ENCODE measurements around the gene TRPC6.
"Not testable (repeated sequence)": the region's sequence is repeated elsewhere in the genome, so short reads cannot be mapped to it uniquely, and the experiment has no call there.

The TRPC6 gene

DNA sequence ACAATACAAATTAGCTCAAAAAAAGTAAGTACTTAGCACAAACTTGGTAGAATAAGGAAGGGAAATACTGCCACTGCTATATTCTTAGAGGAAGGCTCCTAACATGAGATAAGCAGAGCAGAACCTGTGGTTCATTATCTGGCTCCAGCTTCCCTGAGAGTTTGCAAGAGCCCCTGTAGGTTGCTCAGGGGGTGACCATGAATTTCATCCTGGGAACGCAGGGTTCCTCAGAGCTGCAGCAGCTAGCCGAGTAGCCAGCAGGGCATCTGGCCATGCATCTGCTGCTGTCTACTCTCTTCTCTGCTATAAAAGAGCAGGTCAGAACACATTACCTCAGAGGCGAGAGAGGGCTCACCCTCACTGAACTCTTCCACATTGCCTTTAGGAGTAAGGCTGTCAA, 67.3 kb downstream of the TRPC6 start:
- DNase-seq, result no peak

DNA sequence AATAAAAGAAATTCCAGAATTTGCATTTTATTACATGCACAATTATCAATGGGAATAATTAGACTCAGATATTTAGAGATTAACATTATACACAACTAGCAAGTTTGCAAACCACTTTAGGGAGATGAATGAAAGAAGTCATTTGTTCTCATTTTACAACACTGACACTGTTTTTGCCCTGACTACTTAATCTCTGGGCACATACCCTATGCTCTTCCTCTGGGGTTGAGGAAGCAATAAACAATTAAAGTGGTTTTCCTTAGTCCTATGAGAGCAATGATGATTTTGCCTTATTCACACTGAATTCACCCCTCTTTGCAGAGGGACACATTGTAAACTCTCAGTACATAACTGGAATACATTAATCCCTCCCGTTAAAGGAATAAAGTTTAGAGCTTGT, 72.7 kb downstream of the TRPC6 start:
- no peak for DNase-seq

DNA sequence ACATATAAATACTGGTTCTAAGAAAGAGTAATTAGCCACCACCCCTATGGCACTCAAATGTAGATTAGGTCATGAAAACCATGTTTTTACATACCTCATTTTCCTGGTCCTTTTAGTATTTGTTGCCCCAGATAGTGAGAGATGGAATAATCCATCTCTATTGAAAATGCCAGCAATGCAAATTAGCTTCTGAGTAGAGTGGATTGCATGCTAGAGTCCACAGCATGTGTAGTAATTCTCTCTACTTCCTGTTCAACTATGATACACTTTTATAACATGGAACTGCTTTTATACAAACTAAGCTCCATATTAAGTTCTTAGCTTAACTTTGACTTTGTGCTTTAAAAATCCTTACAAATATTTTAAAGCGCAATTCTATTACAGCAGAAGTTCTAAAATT, 73.2 kb downstream of the TRPC6 start:
- DNase-seq, result no peak

DNA sequence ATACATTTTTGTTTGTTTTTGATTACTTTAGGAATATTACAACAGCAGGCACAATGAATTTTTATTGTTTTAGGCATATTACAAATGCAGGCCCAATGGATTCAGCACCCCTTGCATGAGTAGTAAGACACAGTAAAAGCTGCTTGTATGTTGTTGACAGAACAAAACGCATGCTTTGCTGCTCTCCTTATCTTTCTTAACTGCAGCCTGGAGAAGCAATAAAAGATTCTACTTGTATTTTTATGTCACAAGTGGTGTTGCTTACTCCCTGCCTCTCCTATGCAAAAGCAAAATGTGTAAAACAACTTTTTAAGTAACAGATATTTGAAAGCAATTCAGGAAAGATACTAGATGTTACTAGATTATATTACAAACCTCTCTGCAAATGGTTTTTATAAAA, 73.9 kb downstream of the TRPC6 start:
- no peak for DNase-seq

DNA sequence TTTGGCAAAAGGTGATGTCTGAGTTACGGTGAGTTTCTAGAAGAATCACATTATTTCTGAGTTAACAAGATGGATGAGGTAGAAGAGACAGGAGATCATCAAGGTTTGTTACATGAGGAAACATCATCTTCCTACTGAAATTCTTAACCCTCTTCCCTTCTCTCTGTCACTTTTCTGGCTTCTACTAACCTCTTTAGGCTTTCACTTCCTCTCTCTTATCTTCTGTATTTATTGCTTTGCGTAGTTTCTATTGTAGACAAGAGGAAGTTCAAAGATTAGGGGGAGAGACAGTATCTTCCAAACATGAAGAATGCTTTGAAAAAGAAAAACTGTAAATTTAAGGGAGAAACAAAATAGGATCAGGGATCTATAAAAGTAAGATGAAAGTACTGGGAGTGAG, 75.4 kb downstream of the TRPC6 start:
- DNase-seq, result no peak

DNA sequence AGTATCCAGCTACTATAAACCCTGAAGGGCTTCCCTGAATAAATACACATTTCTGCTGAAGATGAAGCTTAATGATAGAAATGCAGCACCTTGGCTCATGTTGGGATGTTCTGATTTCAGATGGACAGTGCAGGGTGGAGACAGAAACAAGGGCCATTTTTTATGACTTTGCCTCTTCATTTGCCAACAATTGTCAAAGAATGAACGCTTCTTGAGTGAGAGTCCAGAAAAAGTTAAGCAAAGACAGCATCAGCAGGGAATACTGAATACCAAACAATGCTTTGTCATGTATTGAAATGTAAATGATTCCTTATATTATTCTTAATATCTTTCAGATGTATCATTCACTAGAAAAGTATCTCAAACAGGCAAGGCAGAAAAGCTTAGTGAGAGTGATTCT, 84.9 kb downstream of the TRPC6 start:
- DNase-seq, result no peak

DNA sequence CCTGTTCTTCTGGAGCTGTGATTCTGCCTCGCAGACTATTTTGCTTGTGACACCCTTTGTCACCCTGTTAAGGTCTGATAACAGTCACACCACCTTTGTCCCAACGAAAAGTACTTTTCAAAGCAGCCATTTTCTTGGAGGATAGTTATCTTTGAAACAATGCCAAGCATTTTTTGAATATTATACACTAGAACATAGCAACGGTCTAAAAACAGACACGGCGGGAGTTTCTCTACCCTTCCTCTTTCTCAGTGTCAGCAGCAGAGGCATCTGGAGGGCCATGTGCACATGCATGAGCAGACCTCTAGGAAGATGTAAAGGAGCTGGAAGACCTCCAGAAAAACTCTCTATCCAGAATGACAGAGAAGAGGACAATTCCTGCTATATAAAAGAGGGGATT, 86.5 kb downstream of the TRPC6 start:
- no peak for DNase-seq

DNA sequence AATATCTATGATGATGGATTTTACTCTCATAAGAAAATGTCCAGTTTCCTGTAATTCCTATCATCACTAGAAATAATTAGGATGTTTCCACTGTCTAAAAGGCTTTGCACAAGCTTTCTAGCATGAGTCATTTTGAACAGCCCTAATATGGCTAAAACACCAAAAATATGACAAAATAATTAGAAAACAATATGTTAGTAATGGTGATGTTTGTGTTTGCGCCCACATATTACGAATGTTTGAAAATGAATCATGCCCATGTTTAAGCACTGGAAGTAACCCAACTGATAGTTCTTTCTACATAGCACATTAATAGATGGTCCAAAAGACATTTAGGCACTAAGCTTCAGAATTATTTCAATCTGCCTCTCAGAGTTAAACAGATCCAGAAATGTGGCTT, 96.0 kb downstream of the TRPC6 start:
- DNase-seq, result no peak

DNA sequence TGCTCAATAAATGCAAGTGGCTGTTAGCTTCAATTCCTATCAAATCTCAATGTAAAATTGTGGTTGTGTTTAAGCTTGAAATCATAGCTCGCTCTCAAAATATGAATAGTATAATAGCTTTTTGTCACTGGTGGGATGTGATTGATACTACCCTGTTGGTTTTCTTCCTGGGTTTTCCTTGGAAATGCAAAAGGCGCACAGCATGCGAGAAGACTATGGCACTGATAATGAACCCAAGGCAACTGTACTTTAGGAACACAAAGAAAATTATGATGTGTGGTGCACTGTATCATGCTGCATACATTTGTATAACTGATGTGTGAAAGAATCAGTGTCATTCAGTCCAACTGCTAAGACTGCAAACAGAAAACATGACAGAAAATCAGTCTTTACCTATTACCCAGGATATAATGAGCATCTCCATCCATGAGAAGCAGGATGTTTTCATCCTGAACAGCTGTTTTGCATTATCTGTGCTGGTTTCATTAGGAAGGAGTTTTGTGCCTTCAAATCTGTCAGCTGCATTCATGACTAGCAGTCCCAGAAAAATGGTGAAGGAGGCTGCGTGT, 101.2 kb downstream of the TRPC6 start:
- no peak for DNase-seq

DNA sequence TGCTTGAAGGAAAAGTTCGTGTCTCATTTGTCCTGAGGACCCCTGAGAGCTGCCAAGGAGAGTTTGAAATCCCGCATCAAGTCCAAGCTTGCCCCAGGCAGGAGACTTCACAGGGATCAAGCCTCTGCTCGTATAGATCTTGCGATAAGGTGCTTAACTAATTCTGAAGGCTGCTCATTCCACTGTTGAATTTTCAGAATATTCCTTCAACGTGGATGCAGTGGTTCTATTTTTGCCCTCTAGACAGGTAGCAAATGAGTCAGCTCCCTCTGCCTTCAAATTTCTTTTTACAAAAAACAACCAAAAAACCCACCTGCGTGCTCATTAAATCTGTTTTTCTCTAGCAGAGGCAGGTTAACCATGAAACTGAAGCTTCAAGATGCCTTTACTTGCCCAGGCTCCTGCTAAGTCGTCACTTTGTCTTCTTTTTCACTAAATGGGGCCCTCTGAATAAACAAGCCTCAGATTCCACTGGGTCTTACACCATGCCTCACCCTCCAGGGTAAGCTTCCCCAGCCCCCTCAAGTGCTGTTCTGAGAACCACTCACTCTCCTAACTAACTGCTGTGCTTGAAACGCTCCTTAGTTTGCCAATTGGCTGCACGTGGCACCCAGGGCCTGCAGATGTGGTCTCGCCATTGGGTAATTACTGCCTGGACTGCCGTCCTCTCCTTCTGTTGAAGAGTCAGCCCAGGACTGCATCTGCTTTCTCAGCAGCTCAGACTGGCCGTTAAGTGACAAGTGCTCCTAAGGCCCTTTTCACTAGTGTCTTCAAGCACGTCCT, 105.0 kb downstream of the TRPC6 start:
- DNase-seq, result no peak

DNA sequence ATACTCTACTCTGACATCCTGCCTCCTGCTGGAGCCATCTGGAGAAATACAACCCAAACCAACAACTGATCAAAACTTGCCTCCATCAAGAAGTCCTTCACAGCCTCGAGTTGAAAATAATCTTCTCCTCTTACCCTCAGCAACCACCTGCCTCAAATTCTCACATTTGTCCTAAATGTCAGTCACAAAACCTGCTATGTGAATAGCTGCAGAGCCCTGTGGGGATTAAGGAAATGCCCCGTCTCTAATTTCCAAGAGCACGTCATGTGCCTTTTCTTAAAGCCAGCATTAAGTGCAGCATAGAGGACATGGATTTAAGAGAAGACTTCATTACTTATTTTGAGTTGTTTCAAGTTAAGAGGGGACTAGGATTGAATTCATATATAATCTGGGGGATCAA, 105.9 kb downstream of the TRPC6 start:
- DNase-seq, result no peak

DNA sequence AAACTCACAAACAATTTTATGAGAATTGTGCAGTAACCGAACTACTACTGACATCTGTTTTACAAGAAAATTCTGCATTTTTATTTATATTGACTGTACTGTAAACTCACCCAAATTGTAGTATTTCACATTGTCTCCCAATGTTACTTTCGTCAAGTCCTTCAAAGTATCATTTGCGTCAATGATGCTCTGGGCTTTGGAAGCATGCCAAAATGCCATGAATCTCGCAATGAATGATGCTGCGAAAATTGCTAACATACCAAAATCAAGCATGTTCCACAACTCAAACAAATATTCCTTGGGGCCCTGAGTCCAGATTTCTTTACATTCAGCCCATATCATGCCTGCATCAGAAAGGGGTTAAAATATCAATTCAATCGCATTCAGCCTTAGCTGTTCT, 107.6 kb downstream of the TRPC6 start:
- no peak for DNase-seq

DNA sequence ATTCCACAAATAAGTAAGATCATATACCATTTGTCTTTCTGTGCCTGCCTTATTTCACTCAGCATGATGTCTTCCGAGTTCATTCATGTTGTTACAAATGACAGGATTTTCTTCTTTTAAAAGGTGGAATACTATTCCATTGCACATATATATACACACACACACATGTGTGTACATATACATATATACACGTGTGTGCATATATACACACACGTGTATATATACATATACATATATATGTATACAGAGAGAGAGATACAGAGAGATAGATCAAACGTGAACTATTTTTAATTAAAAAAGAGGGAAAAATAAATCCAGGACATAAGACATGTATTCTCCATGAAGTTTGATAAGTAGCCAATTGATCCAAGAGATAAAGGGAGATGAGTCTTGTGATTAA, 108.1 kb downstream of the TRPC6 start:
- no peak for DNase-seq

DNA sequence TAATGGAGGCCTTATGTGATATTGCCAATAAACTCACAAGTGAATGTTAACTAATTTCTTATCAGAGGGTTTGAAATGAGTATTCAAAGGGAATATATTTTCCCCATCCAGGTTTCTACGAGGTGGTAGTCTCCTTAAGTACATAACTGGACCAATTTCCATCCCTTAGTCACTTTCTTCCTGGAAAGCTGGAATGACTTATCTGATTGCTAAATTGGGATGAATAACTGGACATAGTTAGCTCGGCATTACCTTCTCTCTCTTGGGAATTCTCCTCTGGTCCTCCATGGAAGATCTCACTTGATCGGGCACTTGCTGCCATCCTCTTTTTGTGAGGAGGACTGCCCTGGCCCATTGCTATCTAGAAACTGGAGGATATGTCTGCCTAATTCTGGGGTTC, 109.1 kb downstream of the TRPC6 start:
- no peak for DNase-seq

DNA sequence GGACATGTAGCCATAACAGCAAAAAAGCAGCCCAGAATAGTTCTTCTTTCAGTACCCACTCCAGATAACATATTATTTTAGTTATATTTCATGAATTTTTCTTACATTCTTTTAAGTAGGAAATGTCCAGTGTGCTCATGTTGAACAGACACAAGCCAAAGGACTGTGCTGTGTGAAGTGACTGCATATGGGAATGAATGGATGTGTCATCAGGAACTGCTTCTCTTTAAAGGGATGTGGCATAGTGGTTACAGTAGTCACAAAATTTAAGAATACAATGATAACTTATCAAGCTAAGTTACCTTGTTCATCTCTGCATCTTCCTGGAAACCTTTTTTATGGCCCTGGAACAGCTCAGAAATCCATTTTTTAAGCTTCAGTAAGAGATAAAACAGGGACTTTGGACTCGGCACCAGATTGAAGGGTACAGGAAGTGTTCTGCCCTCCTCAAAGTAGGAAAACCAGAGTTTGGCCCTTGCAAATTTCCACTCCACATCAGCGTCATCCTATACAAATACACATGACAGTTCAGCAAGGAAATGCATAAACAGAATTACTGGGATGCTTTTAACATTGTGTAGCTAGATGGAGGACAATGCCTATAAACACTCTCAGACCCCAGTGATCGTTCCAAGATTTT, 112.8 kb downstream of the TRPC6 start:
- no peak for DNase-seq

DNA sequence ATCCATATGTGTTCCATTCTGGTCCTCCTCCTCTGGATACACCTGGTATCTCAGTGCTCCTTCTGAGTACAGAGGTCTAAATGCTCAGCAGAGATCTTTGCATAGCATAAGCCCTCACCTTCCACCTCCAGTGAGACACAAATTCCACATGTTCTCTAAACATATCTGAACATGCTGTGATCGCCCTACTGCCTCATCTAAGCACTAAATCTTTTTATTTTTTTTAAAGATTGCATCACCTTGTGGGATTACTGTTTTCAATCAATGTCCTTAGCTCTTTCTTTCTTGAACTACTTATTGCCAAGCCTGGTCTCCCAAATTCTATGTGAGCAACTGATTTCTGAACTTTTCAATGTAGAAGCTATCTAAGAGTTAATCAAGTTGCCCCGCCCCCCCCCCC, 113.4 kb downstream of the TRPC6 start:
- no peak for DNase-seq

DNA sequence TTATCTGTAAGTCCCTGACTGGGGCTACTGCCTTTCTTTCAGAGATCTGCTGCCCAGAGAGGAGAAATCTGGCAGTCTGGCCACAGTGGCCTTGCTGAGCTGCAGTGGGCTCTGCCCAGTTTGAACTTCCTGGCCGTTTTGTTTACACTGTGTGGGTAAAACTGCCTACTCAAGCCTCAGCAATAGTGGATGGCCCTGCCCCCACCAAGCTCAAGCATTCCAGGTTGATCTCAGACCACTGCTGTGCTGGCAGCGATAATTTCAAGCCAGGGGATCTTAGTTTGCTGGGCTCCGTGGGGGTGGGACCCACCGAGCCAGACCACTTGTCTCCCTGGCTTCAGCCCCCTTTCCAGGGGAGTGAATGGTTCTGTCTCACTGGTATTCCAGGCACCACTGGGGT, 117.5 kb downstream of the TRPC6 start:
- no peak for DNase-seq

DNA sequence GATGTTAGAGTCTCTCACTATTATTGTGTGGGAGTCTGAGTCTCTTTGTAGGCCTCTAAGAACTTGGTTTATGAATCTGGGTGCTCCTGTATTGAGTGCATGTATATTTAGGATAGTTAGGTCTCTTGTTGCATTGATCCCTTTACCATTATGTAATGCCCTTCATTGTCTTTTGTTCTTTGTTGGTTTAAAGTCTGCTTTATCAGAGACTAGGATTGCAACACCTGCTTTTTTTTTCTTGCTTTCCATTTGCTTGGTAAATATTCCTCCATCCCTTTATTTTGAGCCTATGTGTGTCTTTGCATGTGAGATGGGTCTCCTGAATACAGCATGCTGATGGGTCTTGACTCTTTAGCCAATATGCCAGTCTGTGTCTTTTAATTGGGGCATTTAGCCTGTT, 119.4 kb downstream of the TRPC6 start:
- DNase-seq, result not testable (repeated sequence)

DNA sequence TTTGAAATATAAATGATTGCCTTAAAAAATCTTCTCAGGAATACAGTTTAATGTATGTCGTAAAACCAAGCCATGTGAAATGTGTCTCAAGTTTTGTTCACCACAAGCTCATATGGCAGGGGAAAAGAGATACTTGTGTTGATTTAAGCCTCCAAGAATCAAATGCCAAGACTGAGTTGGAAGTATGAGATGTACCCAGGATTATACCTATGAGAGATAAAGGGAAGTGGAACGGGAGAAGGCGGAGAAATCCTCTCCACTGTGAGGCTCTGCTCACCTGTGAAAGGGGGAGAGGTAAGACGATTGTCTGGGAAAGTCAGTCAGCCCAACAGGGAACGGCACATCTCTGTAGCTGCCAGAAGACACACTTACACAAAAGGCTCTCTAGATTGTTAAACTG, 124.8 kb downstream of the TRPC6 start:
- DNase-seq, result no peak

DNA sequence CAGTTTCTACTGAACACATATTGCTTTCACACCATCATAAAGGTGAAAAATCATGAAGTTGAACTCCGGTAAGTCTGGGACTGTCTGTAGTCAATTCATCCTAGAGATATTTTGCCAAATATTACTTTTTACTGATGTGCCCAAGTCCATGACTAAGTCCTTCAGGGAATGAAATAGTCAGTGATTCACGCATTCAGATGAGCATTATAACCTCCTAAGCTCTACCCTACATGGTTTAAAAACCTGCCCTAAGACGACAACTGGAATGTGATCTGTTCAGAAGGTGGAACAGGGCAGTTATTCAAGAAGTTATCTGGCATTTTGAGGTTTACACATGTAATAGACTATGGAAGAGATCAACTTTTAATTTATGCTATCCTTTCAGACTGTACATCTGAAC, 125.6 kb downstream of the TRPC6 start:
- DNase-seq, result no peak

DNA sequence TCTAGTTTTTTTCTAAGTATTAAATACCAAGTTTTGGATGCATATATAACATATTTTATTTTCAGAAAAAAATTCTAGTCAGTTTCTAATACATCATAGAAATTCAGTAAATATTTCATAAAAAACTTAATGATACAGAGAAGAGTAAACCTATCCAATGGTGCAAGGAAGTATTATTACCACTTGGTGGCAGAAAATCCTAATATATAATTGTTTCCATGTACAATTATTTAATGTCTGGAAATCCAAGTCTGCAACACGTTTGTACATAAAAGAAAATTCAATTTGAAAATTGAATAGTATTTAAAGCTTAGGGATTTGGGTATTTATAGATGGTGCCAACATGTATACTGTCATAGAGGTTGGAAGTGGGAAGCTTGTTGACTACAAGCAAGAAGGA, 127.0 kb downstream of the TRPC6 start:
- DNase-seq, result no peak

DNA sequence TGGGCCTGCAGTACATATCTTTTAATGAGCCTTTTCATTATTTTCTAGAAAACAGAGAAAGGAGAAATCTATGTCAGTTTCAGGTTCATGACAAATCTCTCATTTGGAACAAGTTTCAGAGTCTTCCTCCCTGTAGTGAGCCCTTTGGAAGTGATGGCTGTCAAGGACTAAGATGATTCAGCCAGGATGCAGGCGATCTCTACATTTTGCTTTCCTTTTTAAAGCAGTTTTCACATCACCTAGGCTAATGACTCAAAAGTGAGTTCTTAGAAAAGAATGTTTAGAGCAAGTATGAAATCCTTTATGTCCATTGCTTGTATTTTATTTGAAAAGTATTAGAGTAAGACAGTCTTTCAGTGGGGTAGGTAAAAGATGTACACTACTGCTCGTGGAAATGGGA, 130.1 kb downstream of the TRPC6 start:
- DNase-seq, result no peak

DNA sequence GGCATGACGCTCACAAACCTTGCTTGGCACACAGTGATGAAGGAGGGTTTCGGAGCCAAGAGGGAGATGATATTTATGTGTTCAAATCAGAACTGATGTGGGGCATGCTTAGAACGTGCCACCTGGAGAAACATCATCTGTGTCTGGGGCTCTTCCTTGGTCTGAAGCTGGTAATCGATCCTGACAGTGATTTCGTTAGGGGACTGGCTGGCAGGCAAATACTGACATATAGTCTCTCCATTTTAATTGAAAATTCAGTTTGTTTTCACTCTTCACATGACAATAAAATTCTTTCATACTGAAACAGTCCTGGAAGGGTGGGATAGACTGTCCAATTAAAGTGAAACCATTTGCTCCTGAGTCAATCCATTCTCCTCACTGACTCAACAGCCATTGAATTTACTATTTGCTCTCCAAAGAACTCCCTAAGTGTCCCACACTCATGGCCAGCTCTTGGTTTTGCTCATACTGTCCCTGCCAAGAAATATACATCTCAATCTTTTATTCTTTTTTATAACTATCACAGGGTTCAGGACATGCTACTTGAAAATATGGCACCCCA, 134.8 kb downstream of the TRPC6 start:
- no peak for DNase-seq

DNA sequence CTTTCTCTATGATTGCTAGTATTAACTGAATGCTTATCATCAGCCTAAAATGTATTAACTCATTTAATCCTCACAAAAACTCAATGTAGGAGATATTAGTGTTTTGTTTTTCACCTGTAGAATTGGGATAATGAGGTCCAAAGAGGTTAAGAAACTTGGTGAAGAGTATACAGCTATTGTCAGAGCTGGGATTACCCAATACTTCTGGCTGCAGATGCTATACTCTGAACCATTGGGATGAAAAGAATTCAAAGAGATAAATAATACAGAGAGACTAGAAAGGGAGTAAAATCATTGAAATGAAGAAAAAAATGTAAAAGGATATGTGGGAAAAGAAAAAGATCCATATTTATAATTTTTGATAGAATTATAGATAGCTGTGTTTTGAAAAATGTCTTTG, 137.1 kb downstream of the TRPC6 start:
- DNase-seq, result no peak

Data from stimulated activated CD4-positive, alpha-beta T cell treated with anti-CD3 and anti-CD28 coated beads, Interleukin-4, amount 100 ng/mL, for 1 hour (primary cell).